Psoas muscle (tissue), 8 donors: ENCODE measurements around the gene SH3TC1. TPM values are rescaled to one million over a fixed set of nuclear protein-coding genes. Genes with fewer than 3 reads are reported as not detected.

ENCODE experiments used
- ATAC-seq, 4 donors: fragments of 200-7000 bp; cut with Tn5 transposase; one replicate each; pipeline ENCODE4 v1.9.1; 2020; ENCODE audit warnings: moderate library complexity in 3 of 4, mild to moderate bottlenecking in 2 of 4
- DNase-seq, 2 donors: peaks; one replicate each; pipeline ENCODE4 v3.0.0-alpha.2; 2020
- H3K27ac ChIP-seq: fragments of 200-600 bp; one replicate; pipeline ENCODE4 v1.8.0; 2022
- H3K27me3 ChIP-seq, 3 donors: fragments of 200-600 bp in 1 of 3; one replicate each; pipeline versions ENCODE4 v1.6.1 to v1.8.0; 2013 to 2022; ENCODE audit warnings: low read length in 2 of 3, mild to moderate bottlenecking in 2 of 3, moderate library complexity in 1 of 3; ENCODE audit not compliant: insufficient read depth in 3 of 3
- H3K36me3 ChIP-seq, 2 donors: fragments of 200-600 bp in 1 of 2; one replicate each; pipeline versions ENCODE4 v1.6.1 to v1.8.0; 2013 to 2022; ENCODE audit warnings: low read depth in 1 of 2, mild to moderate bottlenecking in 1 of 2, moderate library complexity in 1 of 2; ENCODE audit not compliant: insufficient read depth in 1 of 2
- H3K4me1 ChIP-seq: fragments of 200-600 bp; one replicate; pipeline ENCODE4 v1.8.0; 2022
- H3K4me3 ChIP-seq: fragments of 200-600 bp; one replicate; pipeline ENCODE4 v1.8.0; 2022; ENCODE audit warnings: mild to moderate bottlenecking
- H3K9me3 ChIP-seq: fragments of 200-600 bp; one replicate; pipeline ENCODE4 v1.8.0; 2022
- WGBS, 3 donors: extraction: QIAGEN DNeasy Blood & Tissue Kit; methylation state at CpG; one replicate each; pipeline versions ENCODE4 v1.1.6 to v1.1.7; 2013; 5-methylcytosine and 5-hydroxymethylcytosine counted together
- intact Hi-C, 2 donors: fragments of 100-400 bp; cut with DNase I; formaldehyde crosslinking; loops; one replicate each; pipeline versions ENCODE4 v1.11.0 to v1.14.2; 2022
- polyA plus RNA-seq, 3 donors: library from polyadenylated mRNA; stranded (reverse); fragments of 200-250 nt; gene quantifications; one replicate each; pipeline ENCODE4 v1.2.3, GENCODE V29; 2013
- total RNA-seq, 4 donors: library from RNA; stranded (reverse); fragmentation: NEBNext Ultra II Directional in 2 of 4; extraction: Animal tissue kit (Norgen Biotek cat#: 25700) in 2 of 4; gene quantifications; one replicate each; pipeline versions ENCODE4 v1.2.1 to v1.2.4, GENCODE V29; 2021 to 2023
- TF ChIP-seq, protein P1 (sequence below): fragments of 200-600 bp; IDR thresholded peaks from one replicate; pipeline ENCODE4 v1.8.0; 2022; ENCODE audit warnings: antibody characterized with exemption
- donor health status: healthy with polysubstance abuse.
- donor health status: DM: no; HTN: no; CAD: no; lungs with moderate emphysema.
- donor health status: Bipolar disorder and iron deficiency.
- donor health status: healthy.
- donor health status: DM: yes; HTN: yes; CAD: no.
- donor health status: DM: no; HTN: no; CAD: no.
- donor health status: DM: no; HTN: no; CAD: no.
- donor health status: DM: yes; HTN: yes; CAD: no.

The SH3TC1 gene
- total and polyA plus RNA-seq, 7 donors, result 1.9 to 7.9 (median 4.7) TPM

DNA sequence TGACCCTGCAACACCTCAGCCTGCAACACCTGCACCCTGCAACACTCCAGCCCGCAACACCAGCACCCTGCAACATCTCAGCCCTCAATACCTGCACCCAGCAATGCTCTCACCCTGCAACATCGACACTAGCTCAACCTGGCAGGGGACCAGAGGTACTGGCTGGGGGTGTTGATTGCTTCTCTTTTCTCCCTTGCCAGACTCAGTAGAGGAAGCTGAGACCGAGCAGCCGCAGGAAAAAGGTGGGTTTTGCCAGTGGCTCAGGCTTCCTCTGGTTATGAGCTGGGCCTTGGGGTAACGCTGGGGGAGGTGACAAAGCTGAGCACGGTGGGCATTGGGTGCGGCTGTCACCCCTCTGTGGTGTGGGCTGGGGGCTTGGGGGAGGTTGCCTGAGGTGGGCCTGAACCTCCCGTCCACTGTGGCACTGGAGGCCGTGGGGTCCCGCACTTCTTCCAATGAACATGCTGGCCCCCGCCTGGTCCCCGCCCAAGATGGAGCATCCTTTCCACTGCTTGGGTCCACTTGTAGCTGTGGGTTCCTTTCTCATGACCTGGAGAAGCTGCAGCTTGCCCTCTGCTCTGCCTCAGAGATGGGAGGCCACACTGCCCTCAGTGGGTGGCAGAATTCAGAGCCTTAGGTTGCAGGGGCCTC is 26.0 kb downstream of the SH3TC1 start:
- TF ChIP-seq, protein P1, sequence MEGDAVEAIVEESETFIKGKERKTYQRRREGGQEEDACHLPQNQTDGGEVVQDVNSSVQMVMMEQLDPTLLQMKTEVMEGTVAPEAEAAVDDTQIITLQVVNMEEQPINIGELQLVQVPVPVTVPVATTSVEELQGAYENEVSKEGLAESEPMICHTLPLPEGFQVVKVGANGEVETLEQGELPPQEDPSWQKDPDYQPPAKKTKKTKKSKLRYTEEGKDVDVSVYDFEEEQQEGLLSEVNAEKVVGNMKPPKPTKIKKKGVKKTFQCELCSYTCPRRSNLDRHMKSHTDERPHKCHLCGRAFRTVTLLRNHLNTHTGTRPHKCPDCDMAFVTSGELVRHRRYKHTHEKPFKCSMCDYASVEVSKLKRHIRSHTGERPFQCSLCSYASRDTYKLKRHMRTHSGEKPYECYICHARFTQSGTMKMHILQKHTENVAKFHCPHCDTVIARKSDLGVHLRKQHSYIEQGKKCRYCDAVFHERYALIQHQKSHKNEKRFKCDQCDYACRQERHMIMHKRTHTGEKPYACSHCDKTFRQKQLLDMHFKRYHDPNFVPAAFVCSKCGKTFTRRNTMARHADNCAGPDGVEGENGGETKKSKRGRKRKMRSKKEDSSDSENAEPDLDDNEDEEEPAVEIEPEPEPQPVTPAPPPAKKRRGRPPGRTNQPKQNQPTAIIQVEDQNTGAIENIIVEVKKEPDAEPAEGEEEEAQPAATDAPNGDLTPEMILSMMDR, result no peak
- DNase-seq (no peak), ATAC-seq (no peak)
- Histone ChIP-seq H3K36me3 (no peaks in the 10 kb centered on the region), H3K4me3 (no peak overlapping the region), H3K9me3 (no peaks in the 10 kb centered on the region), H3K27me3 (no peaks in the 10 kb centered on the region), H3K27ac (no peak overlapping the region), H3K4me1 (peaks cover 13% of the 10 kb centered on the region)
- WGBS, 3 donors, result 74 to 88% (median 81%) methylated on average over 11 to 12 of the region's 12 CpGs
- intact Hi-C loops, result no loop called here

DNA sequence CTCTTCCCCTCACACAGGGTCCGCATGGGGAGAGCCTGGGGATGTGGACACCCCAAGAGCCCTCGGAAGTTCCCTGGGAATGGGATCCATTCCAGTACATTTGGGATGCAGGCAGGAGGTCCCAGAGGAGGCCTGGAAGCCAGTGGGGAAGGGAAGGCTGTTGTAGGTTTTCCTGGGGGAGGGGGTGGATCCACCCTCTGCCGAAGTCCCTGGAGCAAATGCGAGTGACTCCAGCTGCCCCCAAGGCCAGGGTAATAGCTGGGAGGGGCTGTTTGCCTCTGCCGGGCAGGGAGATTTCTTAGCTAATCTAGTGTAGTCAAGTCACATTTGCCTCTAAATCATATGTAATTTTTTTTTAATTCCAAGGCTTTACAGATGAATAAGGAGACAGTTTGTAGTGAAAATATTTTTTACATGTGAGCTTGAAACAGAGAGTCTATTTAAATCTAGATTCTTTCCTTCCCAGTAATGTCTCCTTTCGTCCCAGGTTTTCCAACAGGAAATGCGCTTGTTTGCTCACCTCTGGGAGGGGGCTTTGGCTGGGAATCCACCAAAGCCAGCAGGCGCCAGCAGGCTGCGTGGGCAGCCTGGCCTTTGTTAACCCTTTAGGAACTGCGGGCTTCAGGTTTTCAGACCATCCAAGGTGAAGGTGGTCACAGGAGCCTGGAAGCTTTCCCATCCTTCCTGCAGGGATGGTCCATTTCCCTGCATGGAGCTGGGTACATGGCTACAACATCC is 26.8 kb downstream of the SH3TC1 start:
- H3K9me3 ChIP-seq, result no peaks in the 10 kb centered on the region
- intact Hi-C loops, result no loop called here
- no peaks in the 10 kb centered on the region for H3K27me3 ChIP-seq
- H3K36me3 ChIP-seq, result no peaks in the 10 kb centered on the region
- TF ChIP-seq, protein P1, result no peak
- peaks cover 13% of the 10 kb centered on the region for H3K4me1 ChIP-seq
- ATAC-seq, result no peak
- no peak overlapping the region for H3K27ac ChIP-seq
- 64 to 78% (median 69%) methylated on average over 10 of the region's 10 CpGs for WGBS, 3 donors
- no peak overlapping the region for H3K4me3 ChIP-seq
- no peak for DNase-seq

DNA sequence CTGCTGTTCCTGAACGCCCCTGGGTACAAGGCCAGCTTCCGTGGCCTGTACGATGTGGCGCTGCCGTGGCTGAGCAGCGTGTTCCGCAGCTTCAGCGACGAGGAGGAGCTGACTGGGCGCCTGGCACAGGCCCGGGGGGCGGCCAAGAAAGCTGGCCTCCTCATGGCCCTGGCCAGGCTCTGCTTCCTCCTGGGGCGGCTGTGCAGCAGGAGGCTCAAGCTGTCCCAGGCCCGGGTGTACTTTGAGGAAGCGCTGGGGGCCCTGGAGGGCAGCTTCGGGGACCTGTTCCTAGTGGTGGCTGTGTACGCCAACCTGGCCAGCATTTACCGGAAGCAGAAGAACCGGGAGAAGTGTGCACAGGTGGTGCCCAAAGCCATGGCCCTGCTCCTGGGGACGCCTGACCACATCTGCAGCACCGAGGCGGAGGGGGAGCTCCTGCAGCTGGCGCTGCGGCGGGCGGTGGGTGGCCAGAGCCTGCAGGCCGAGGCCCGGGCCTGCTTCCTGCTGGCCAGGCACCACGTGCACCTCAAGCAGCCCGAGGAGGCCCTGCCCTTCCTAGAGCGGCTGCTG is 28.2 kb downstream of the SH3TC1 start:
- H3K27ac ChIP-seq, result no peak overlapping the region
- H3K9me3 ChIP-seq, result no peaks in the 10 kb centered on the region
- peaks cover 13% of the 10 kb centered on the region for H3K4me1 ChIP-seq
- DNase-seq, result no peak
- ATAC-seq, result no peak
- no peak overlapping the region for H3K4me3 ChIP-seq
- WGBS, 3 donors, result 84 to 87% (median 85%) methylated on average over 28 to 31 of the region's 31 CpGs
- intact Hi-C loops, result no loop called here
- H3K27me3 ChIP-seq, result no peaks in the 10 kb centered on the region
- TF ChIP-seq, protein P1, result no peak
- no peaks in the 10 kb centered on the region for H3K36me3 ChIP-seq

DNA sequence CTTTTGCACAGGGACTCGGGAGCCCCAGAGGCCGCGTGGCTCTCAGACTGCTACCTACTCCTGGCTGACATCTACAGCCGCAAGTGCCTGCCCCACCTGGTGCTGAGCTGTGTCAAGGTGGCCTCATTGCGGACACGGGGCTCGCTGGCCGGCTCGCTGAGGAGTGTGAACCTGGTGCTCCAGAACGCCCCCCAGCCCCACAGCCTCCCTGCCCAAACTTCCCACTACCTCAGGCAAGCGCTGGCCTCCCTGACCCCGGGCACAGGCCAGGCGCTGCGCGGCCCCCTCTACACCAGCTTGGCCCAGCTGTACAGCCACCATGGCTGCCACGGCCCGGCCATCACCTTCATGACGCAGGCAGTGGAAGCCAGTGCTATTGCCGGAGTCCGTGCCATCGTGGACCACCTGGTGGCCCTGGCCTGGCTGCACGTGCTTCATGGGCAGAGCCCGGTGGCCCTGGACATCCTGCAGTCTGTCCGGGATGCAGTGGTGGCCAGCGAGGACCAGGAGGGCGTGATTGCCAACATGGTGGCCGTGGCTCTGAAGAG is 28.8 kb downstream of the SH3TC1 start:
- no peaks in the 10 kb centered on the region for H3K36me3 ChIP-seq
- DNase-seq (no peak), ATAC-seq (peak in 3 of 4 donors; percentile 2 to 15 (median 9))
- no peak overlapping the region for H3K4me3 ChIP-seq
- TF ChIP-seq, protein P1, result no peak
- H3K9me3 ChIP-seq, result no peaks in the 10 kb centered on the region
- WGBS, 3 donors, result 72 to 86% (median 81%) methylated on average over 25 to 27 of the region's 27 CpGs
- no peaks in the 10 kb centered on the region for H3K27me3 ChIP-seq
- intact Hi-C loops, result no loop called here
- no peak overlapping the region for H3K27ac ChIP-seq
- H3K4me1 ChIP-seq, result peaks cover 13% of the 10 kb centered on the region
